ENCODE measurements around the gene DYRK1A. TPM values are rescaled to one million over a fixed set of nuclear protein-coding genes. Genes with fewer than 3 reads are reported as not detected.

DYRK1A gene
- total RNA-seq, 1 experiment from 2014 or later, result 49.3 TPM

GRCh38 chr21:37356706-37357105 is 9.9 kb upstream of the DYRK1A start:
- H3K9ac ChIP-seq (ENCODE audit: low read length), result no peak overlapping the region
- no peaks in the 10 kb centered on the region for H3K9me2 ChIP-seq (ENCODE audit: insufficient read depth)
- ChIA-PET CTCF (no interaction called here), POLR2A (no interaction called here), RAD21 (ENCODE audit: low non-redundant PET in 1 of 2, low total read pairs in 2 of 2, uncharacterized antibody in 2 of 2, unreplicated experiment in 2 of 2) (no interaction called here)
- intact Hi-C loops (cut with micrococcal nuclease), result no loop called here
- no peak overlapping the region for H3K4me3 ChIP-seq (replicated peaks in 1 of 2; ENCODE audit: low read depth in 1 of 2, low read length in 2 of 2)
- no peak overlapping the region for H3K27ac ChIP-seq (ENCODE audit: low read depth, low read length)
- DNase-seq (ENCODE audit: low read depth, low spot score) (no peak), ATAC-seq (no peak)
- BruUV-seq (replicated peaks), result no TSS peak
- no peak overlapping the region for H2AFZ ChIP-seq (ENCODE audit: low read depth, low read length, poor library complexity, severe bottlenecking)
- H4K20me1 ChIP-seq (ENCODE audit: insufficient read depth), result no peaks in the 10 kb centered on the region
- H3K27me3 ChIP-seq (ENCODE audit: insufficient read depth, low read length), result no peaks in the 10 kb centered on the region
- H3K79me2 ChIP-seq (ENCODE audit: insufficient read depth, low read length), result no peaks in the 10 kb centered on the region
- no peak for TF ChIP-seq ATF3 (IDR thresholded peaks at IDR 0.05)
- no peak for TF ChIP-seq TCF7L2 (IDR thresholded peaks at IDR 0.05; ENCODE audit: borderline replicate concordance, extremely low read depth, insufficient read depth, insufficient read length)
- no peak for TF ChIP-seq ELF1 (IDR thresholded peaks at IDR 0.05; ENCODE audit: borderline replicate concordance, low read depth)
- TF ChIP-seq RAD21 (IDR thresholded peaks at IDR 0.05; ENCODE audit: low read depth), result no peak
- no peak for TF ChIP-seq ZNF274 (IDR thresholded peaks at IDR 0.05; ENCODE audit: low read depth, low read length)
- no peaks in the 10 kb centered on the region for H3K9me3 ChIP-seq (ENCODE audit: control insufficient read depth in 1 of 2, insufficient read depth in 1 of 2, low read depth in 1 of 2, low read length in 2 of 2)
- no peaks in the 10 kb centered on the region for H3K36me3 ChIP-seq (ENCODE audit: control insufficient read depth in 1 of 2, insufficient read depth in 2 of 2, low read length in 2 of 2)
- H3K4me1 ChIP-seq (ENCODE audit: control insufficient read depth in 1 of 2, insufficient read depth in 2 of 2, low read length in 2 of 2), result peaks cover 0 to 9% of the 10 kb centered on the region in 2 experiments; a peak in 2 of 4 replicates
- no peak overlapping the region for H3K4me2 ChIP-seq (ENCODE audit: low read length)

GRCh38 chr21:37357691-37358090 is 8.9 kb upstream of the DYRK1A start:
- Histone ChIP-seq H3K9me2 (ENCODE audit: insufficient read depth) (no peaks in the 10 kb centered on the region), H2AFZ (ENCODE audit: low read depth, low read length, poor library complexity, severe bottlenecking) (no peak overlapping the region), H3K9ac (ENCODE audit: low read length) (no peak overlapping the region), H3K4me1 (ENCODE audit: control insufficient read depth in 1 of 2, insufficient read depth in 2 of 2, low read length in 2 of 2) (peaks cover 0 to 9% of the 10 kb centered on the region in 2 experiments; a peak in 2 of 4 replicates), H3K36me3 (ENCODE audit: control insufficient read depth in 1 of 2, insufficient read depth in 2 of 2, low read length in 2 of 2) (no peaks in the 10 kb centered on the region), H3K4me3 (replicated peaks in 1 of 2; ENCODE audit: low read depth in 1 of 2, low read length in 2 of 2) (no peak overlapping the region), H3K27ac (ENCODE audit: low read depth, low read length) (no peak overlapping the region), H3K27me3 (ENCODE audit: insufficient read depth, low read length) (no peaks in the 10 kb centered on the region), H4K20me1 (ENCODE audit: insufficient read depth) (no peaks in the 10 kb centered on the region), H3K9me3 (ENCODE audit: control insufficient read depth in 1 of 2, insufficient read depth in 1 of 2, low read depth in 1 of 2, low read length in 2 of 2) (no peaks in the 10 kb centered on the region), H3K79me2 (ENCODE audit: insufficient read depth, low read length) (no peaks in the 10 kb centered on the region), H3K4me2 (ENCODE audit: low read length) (peak overlapping the region; percentile 6; the same call in 1 of the 2 replicates)
- ChIA-PET RAD21 (ENCODE audit: low non-redundant PET in 1 of 2, low total read pairs in 2 of 2, uncharacterized antibody in 2 of 2, unreplicated experiment in 2 of 2) (no interaction called here), POLR2A (no interaction called here), CTCF (no interaction called here)
- DNase-seq (ENCODE audit: low read depth, low spot score) (no peak), ATAC-seq (no peak)
- no TSS peak for BruUV-seq (replicated peaks)
- intact Hi-C loops (cut with micrococcal nuclease), result no loop called here
- TF ChIP-seq POLR2AphosphoS5 (IDR thresholded peaks at IDR 0.05; ENCODE audit: low read depth, low read length), result no peak
- no peak for TF ChIP-seq ZFX (IDR thresholded peaks at IDR 0.05)
- TF ChIP-seq TCF7L2 (IDR thresholded peaks at IDR 0.05; ENCODE audit: borderline replicate concordance, extremely low read depth, insufficient read depth, insufficient read length), result no peak
- no peak for TF ChIP-seq ELF1 (IDR thresholded peaks at IDR 0.05; ENCODE audit: borderline replicate concordance, low read depth)
- no peak for TF ChIP-seq EZH2 (IDR thresholded peaks at IDR 0.05)
- no peak for TF ChIP-seq ZBTB33 (IDR thresholded peaks at IDR 0.05; ENCODE audit: extremely low read depth, insufficient replicate concordance, low read length)
- TF ChIP-seq EGR1 (IDR thresholded peaks at IDR 0.05; ENCODE audit: low read depth), result no peak
- no peak for TF ChIP-seq RAD21 (IDR thresholded peaks at IDR 0.05; ENCODE audit: low read depth)
- TF ChIP-seq, protein P1, sequence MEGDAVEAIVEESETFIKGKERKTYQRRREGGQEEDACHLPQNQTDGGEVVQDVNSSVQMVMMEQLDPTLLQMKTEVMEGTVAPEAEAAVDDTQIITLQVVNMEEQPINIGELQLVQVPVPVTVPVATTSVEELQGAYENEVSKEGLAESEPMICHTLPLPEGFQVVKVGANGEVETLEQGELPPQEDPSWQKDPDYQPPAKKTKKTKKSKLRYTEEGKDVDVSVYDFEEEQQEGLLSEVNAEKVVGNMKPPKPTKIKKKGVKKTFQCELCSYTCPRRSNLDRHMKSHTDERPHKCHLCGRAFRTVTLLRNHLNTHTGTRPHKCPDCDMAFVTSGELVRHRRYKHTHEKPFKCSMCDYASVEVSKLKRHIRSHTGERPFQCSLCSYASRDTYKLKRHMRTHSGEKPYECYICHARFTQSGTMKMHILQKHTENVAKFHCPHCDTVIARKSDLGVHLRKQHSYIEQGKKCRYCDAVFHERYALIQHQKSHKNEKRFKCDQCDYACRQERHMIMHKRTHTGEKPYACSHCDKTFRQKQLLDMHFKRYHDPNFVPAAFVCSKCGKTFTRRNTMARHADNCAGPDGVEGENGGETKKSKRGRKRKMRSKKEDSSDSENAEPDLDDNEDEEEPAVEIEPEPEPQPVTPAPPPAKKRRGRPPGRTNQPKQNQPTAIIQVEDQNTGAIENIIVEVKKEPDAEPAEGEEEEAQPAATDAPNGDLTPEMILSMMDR (IDR thresholded peaks at IDR 0.05 in 2 of 3, conservative IDR thresholded peaks at IDR 0.05 in 1 of 3; ENCODE audit: borderline replicate concordance in 1 of 3, insufficient read depth in 1 of 3, low read depth in 2 of 3, low read length in 2 of 3), result no peak
- TF ChIP-seq ATF3 (IDR thresholded peaks at IDR 0.05), result no peak
- TF ChIP-seq EZH2phosphoT487 (IDR thresholded peaks at IDR 0.05; ENCODE audit: borderline replicate concordance), result no peak
- TF ChIP-seq ZNF274 (IDR thresholded peaks at IDR 0.05; ENCODE audit: low read depth, low read length), result no peak
